B cell (primary cell): ENCODE measurements around the gene KLHL18.

Experiments used
- EZH2 ChIP-seq: IDR thresholded peaks from 2 replicates; pipeline ENCODE4 v1.6.1; 2012; ENCODE audit warnings: borderline replicate concordance, low read depth, mild to moderate bottlenecking, moderate library complexity, low read length; ENCODE audit not compliant: insufficient read depth, poor library complexity, severe bottlenecking
- TF ChIP-seq, protein P1 (sequence below): fragments of 200-600 bp; IDR thresholded peaks from one replicate; pipeline ENCODE4 v1.8.0; 2022; ENCODE audit warnings: antibody characterized with exemption, mild to moderate bottlenecking

GRCh38 chr3:47385796-47386195 lies 103.1 kb downstream of the KLHL18 start:
- TF ChIP-seq, protein P1, sequence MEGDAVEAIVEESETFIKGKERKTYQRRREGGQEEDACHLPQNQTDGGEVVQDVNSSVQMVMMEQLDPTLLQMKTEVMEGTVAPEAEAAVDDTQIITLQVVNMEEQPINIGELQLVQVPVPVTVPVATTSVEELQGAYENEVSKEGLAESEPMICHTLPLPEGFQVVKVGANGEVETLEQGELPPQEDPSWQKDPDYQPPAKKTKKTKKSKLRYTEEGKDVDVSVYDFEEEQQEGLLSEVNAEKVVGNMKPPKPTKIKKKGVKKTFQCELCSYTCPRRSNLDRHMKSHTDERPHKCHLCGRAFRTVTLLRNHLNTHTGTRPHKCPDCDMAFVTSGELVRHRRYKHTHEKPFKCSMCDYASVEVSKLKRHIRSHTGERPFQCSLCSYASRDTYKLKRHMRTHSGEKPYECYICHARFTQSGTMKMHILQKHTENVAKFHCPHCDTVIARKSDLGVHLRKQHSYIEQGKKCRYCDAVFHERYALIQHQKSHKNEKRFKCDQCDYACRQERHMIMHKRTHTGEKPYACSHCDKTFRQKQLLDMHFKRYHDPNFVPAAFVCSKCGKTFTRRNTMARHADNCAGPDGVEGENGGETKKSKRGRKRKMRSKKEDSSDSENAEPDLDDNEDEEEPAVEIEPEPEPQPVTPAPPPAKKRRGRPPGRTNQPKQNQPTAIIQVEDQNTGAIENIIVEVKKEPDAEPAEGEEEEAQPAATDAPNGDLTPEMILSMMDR, result no peak
- TF ChIP-seq EZH2, result no peak
